ENCODE data around the gene FOXP1. TPM values are rescaled to one million over a fixed set of nuclear protein-coding genes. Genes with fewer than 3 reads are reported as not detected.

The FOXP1 gene
- total and polyA plus RNA-seq, 9 of the 15 experiments (the other 6 are each of a cell fraction or from before 2014, with no cell fraction given) = 7.7 to 34.5 (median 13.7) TPM

DNA sequence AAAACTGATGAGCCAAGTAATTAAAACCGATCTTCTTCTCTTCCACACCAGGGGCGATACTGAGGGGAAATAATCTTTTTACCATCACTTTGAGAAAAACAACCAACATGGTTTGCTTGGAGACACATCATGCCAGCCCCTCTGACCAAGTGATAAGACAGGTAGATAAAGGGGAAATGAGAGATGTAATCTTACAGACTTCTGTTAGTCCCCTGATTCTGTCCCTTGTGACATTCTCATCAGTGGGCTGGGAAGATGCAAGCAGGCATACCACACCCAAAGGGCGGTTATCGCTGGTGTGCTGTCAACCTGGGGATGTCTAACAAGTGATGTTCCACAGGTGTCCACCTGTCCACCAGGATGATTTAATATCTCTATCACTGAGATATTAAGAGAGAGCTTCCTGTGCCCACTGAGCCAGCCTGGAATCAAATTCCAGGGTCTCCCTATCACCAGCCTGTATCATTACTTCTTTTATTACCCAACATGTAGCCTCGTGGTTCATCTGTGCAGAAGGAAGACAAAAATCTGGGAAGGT lies 315.0 kb downstream of the FOXP1 start (continued):
- TF ChIP-seq, protein P1, sequence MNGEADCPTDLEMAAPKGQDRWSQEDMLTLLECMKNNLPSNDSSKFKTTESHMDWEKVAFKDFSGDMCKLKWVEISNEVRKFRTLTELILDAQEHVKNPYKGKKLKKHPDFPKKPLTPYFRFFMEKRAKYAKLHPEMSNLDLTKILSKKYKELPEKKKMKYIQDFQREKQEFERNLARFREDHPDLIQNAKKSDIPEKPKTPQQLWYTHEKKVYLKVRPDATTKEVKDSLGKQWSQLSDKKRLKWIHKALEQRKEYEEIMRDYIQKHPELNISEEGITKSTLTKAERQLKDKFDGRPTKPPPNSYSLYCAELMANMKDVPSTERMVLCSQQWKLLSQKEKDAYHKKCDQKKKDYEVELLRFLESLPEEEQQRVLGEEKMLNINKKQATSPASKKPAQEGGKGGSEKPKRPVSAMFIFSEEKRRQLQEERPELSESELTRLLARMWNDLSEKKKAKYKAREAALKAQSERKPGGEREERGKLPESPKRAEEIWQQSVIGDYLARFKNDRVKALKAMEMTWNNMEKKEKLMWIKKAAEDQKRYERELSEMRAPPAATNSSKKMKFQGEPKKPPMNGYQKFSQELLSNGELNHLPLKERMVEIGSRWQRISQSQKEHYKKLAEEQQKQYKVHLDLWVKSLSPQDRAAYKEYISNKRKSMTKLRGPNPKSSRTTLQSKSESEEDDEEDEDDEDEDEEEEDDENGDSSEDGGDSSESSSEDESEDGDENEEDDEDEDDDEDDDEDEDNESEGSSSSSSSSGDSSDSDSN (IDR thresholded peaks at IDR 0.05; ENCODE audit: borderline replicate concordance in 1 of 2, low read depth in 2 of 2, low read length in 2 of 2) = no peak
- no peak for TF ChIP-seq MED1 (CRISPR knock-in tag; IDR thresholded peaks at IDR 0.05; ENCODE audit: borderline replicate concordance)

DNA sequence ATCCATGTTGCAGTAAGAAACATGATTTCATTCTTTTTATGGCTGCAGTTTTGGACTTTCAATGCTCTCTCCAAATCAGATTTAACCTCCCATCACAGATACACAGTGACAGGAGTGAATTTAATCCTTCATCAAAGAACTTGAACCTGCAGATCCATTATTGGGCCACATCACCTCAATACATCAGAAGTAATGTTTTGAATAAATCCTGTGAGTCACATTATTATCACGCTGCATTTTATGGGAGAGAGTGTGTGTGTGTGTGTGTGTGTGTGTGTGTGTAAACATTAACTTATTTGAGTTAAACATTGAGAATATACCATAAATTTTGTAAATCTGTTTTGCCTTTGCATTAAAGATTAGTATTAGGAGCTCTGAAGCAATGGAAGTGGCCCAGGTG lies 316.7 kb downstream of the FOXP1 start:
- FAIRE-seq (no peak), DNase-seq (ENCODE audit: extremely low read depth in 1 of 4, low spot score in 3 of 4) (no peak), ATAC-seq (no peak)
- H3K79me2 ChIP-seq (ENCODE audit: control insufficient read depth, insufficient read depth, low read length) = no peaks in the 10 kb centered on the region
- no peaks in the 10 kb centered on the region; the same call in 1 of the 2 replicates for H4K20me1 ChIP-seq (replicated peaks; ENCODE audit: control insufficient read depth, insufficient read depth, low read length)
- 57% methylated on average over 1 of the region's 1 CpG for WGBS (ENCODE audit: insufficient coverage, low coverage, missing lambda C conversion rate)
- no peak overlapping the region for H3K9ac ChIP-seq (ENCODE audit: insufficient read depth in 1 of 2, low read depth in 2 of 2, low read length in 2 of 2)
- H3K27me3 ChIP-seq (ENCODE audit: control insufficient read depth in 2 of 2, insufficient read depth in 2 of 2, low read length in 2 of 2) = no peaks in the 10 kb centered on the region
- H3K9me3 ChIP-seq (replicated peaks; ENCODE audit: control insufficient read depth, insufficient read depth, low read depth, low read length) = no peaks in the 10 kb centered on the region
- BruUV-seq (replicated peaks) = no TSS peak
- ChIA-PET CTCF (ENCODE audit: low intra/inter-chr PET ratio) (no interaction called here), POLR2A (no interaction called here)
- no peaks in the 10 kb centered on the region for H3K9me1 ChIP-seq (ENCODE audit: control insufficient read depth, insufficient read depth, low read length)
- in situ Hi-C loops (cut with MboI) (no loop called here), intact Hi-C loops (cut with micrococcal nuclease) (no loop called here)
- no peaks in the 10 kb centered on the region for H3K36me3 ChIP-seq (ENCODE audit: control insufficient read depth, insufficient read depth, low read length)
- H3K27ac ChIP-seq (ENCODE audit: extremely low read depth, low read depth, low read length) = no peak overlapping the region
- H3K4me1 ChIP-seq (replicated peaks in 1 of 2; ENCODE audit: control insufficient read depth in 2 of 2, insufficient read depth in 2 of 2, low read length in 2 of 2) = peaks cover 7 to 21% of the 10 kb centered on the region in 2 experiments; a peak in 3 of 5 replicates
- H2AFZ ChIP-seq (ENCODE audit: low read depth, low read length) = no peak overlapping the region
- H3K4me2 ChIP-seq (ENCODE audit: insufficient read depth, low read length) = no peak overlapping the region
- no peak overlapping the region for H3K4me3 ChIP-seq
- TF ChIP-seq TOE1 (IDR thresholded peaks at IDR 0.05; ENCODE audit: borderline replicate concordance) = no peak
- TF ChIP-seq TOE1 (CRISPR knock-in tag; IDR thresholded peaks at IDR 0.05; ENCODE audit: borderline replicate concordance, low read depth) = no peak
- TF ChIP-seq, protein P2, sequence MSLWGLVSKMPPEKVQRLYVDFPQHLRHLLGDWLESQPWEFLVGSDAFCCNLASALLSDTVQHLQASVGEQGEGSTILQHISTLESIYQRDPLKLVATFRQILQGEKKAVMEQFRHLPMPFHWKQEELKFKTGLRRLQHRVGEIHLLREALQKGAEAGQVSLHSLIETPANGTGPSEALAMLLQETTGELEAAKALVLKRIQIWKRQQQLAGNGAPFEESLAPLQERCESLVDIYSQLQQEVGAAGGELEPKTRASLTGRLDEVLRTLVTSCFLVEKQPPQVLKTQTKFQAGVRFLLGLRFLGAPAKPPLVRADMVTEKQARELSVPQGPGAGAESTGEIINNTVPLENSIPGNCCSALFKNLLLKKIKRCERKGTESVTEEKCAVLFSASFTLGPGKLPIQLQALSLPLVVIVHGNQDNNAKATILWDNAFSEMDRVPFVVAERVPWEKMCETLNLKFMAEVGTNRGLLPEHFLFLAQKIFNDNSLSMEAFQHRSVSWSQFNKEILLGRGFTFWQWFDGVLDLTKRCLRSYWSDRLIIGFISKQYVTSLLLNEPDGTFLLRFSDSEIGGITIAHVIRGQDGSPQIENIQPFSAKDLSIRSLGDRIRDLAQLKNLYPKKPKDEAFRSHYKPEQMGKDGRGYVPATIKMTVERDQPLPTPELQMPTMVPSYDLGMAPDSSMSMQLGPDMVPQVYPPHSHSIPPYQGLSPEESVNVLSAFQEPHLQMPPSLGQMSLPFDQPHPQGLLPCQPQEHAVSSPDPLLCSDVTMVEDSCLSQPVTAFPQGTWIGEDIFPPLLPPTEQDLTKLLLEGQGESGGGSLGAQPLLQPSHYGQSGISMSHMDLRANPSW (CRISPR knock-in tag; IDR thresholded peaks at IDR 0.05) = no peak
- no peak for TF ChIP-seq YBX1 (IDR thresholded peaks at IDR 0.05)
- no peak for TF ChIP-seq ZNF57 (CRISPR knock-in tag; IDR thresholded peaks at IDR 0.05)
- no peak for TF ChIP-seq SRF (CRISPR knock-in tag; IDR thresholded peaks at IDR 0.05)
- no peak for TF ChIP-seq ETV1 (tag; conservative IDR thresholded peaks at IDR 0.05; ENCODE audit: low read depth)
- no peak for TF ChIP-seq ZNF224 (CRISPR knock-in tag; IDR thresholded peaks at IDR 0.05)
- no peak for TF ChIP-seq HNRNPUL1 (IDR thresholded peaks at IDR 0.05; ENCODE audit: low read length)
- TF ChIP-seq, protein P3, sequence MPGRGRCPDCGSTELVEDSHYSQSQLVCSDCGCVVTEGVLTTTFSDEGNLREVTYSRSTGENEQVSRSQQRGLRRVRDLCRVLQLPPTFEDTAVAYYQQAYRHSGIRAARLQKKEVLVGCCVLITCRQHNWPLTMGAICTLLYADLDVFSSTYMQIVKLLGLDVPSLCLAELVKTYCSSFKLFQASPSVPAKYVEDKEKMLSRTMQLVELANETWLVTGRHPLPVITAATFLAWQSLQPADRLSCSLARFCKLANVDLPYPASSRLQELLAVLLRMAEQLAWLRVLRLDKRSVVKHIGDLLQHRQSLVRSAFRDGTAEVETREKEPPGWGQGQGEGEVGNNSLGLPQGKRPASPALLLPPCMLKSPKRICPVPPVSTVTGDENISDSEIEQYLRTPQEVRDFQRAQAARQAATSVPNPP (IDR thresholded peaks at IDR 0.05; ENCODE audit: borderline replicate concordance, insufficient read depth, insufficient read length) = no peak
- TF ChIP-seq ZNF143 (CRISPR knock-in tag; IDR thresholded peaks at IDR 0.05) = no peak
- no peak for TF ChIP-seq EGR1 (conservative IDR thresholded peaks at IDR 0.05)
